Measurements from ENCODE around the gene CLDN16.

- no peak for TF ChIP-seq CTCF (IDR thresholded peaks at IDR 0.05; ENCODE audit: low read length)
- no peak for TF ChIP-seq EZH2 (IDR thresholded peaks at IDR 0.05; ENCODE audit: borderline replicate concordance, low read length)
These were observed 70.1 kb downstream of the CLDN16 start for GRCh38 chr3:190458040-190458439.
